Neural cell (in vitro differentiated cells): ENCODE results near the gene PAOX. TPM values are rescaled to one million over a fixed set of nuclear protein-coding genes. Genes with fewer than 3 reads are reported as not detected.

Experiments used
- H2AFZ ChIP-seq: fragments of 200-600, 300-800 bp; sonication (generic), shearing (Covaris generic); 2 replicates; pipeline ENCODE4 v1.6.0; 2014; ENCODE audit warnings: low read depth, mild to moderate bottlenecking, antibody characterized with exemption, low read length, moderate library complexity
- H3F3A ChIP-seq: fragments of 200-600 bp; shearing (Covaris generic); 2 replicates; pipeline ENCODE4 v1.6.1; 2016; ENCODE audit warnings: mild to moderate bottlenecking, moderate library complexity, mixed read lengths, antibody characterized with exemption, low read length; ENCODE audit not compliant: insufficient read depth, poor library complexity, severe bottlenecking
- H3K27ac ChIP-seq: fragments of 200-600, 300-800 bp; sonication (generic), shearing (Covaris generic); 2 replicates; pipeline ENCODE4 v1.5.1; 2014; ENCODE audit warnings: mild to moderate bottlenecking, low read length, moderate library complexity
- H3K27me3 ChIP-seq: fragments of 300-800, 200-600 bp; sonication (generic), shearing (Covaris generic); 2 replicates; pipeline ENCODE4 v1.6.0; 2014; ENCODE audit warnings: mild to moderate bottlenecking, low read depth, low read length, moderate library complexity; ENCODE audit not compliant: insufficient read depth
- H3K36me3 ChIP-seq: fragments of 300-800, 200-600 bp; sonication (generic), shearing (Covaris generic); 2 replicates; pipeline ENCODE4 v1.5.1; 2014; ENCODE audit warnings: mild to moderate bottlenecking, antibody characterized with exemption, low read length, moderate library complexity; ENCODE audit not compliant: insufficient read depth
- H3K4me2 ChIP-seq: fragments of 300-800, 200-600 bp; sonication (generic), shearing (Covaris generic); 2 replicates; pipeline ENCODE4 v1.6.0; 2014; ENCODE audit warnings: mild to moderate bottlenecking, low read length
- H3K4me3 ChIP-seq: fragments of 300-800, 200-600 bp; sonication (generic), shearing (Covaris generic); 2 replicates; pipeline ENCODE4 v1.5.1; 2014; ENCODE audit warnings: mild to moderate bottlenecking, low read length, moderate library complexity
- H3K79me2 ChIP-seq: fragments of 200-600 bp; shearing (Covaris generic); replicated peaks from 2 replicates; pipeline ENCODE4 v1.6.0; 2014; ENCODE audit warnings: mild to moderate bottlenecking, low read length, moderate library complexity; ENCODE audit not compliant: insufficient read depth
- H3K9ac ChIP-seq: fragments of 300-800, 200-600 bp; sonication (generic), shearing (Covaris generic); 2 replicates; pipeline ENCODE4 v1.6.1; 2016; ENCODE audit warnings: mild to moderate bottlenecking, low read length, mixed read lengths
- H3K9me2 ChIP-seq: fragments of 200-600 bp; shearing (Covaris generic); 2 replicates; pipeline ENCODE4 v1.6.1; 2016; ENCODE audit warnings: mild to moderate bottlenecking, low read length, mixed read lengths; ENCODE audit not compliant: insufficient read depth
- H3K9me3 ChIP-seq: fragments of 200-600, 300-800 bp; sonication (generic), shearing (Covaris generic); 2 replicates; pipeline ENCODE4 v1.6.1; 2016; ENCODE audit warnings: mild to moderate bottlenecking, mixed run types, low read length, moderate library complexity, mixed read lengths
- H4K20me1 ChIP-seq: fragments of 200-600 bp; shearing (Covaris generic); 2 replicates; pipeline ENCODE4 v1.6.1; 2016; ENCODE audit warnings: mild to moderate bottlenecking, mixed run types; ENCODE audit not compliant: insufficient read depth
- CTCF ChIP-seq: fragments of 450-650 bp; IDR thresholded peaks from 2 replicates; pipeline ENCODE4 v1.5.1; 2014; ENCODE audit warnings: antibody characterized with exemption, mild to moderate bottlenecking, moderate library complexity; ENCODE audit not compliant: poor library complexity, severe bottlenecking
- EP300 ChIP-seq: fragments of 450-650 bp; conservative IDR thresholded peaks from 2 replicates; pipeline ENCODE4 v1.6.1; 2014; ENCODE audit warnings: antibody characterized with exemption, mild to moderate bottlenecking, moderate library complexity; ENCODE audit not compliant: poor library complexity, severe bottlenecking
- EZH2 ChIP-seq: fragments of 200-600, 300-800 bp; shearing (Covaris generic), sonication (generic); IDR thresholded peaks from 2 replicates; pipeline ENCODE4 v1.6.1; 2014; ENCODE audit warnings: antibody characterized with exemption, low read length, borderline replicate concordance, mild to moderate bottlenecking; ENCODE audit not compliant: insufficient read depth, poor library complexity, severe bottlenecking
- MXI1 ChIP-seq: fragments of 450-650 bp; conservative IDR thresholded peaks from 2 replicates; pipeline ENCODE4 v1.6.1; 2014; ENCODE audit warnings: antibody characterized with exemption, mild to moderate bottlenecking; ENCODE audit not compliant: poor library complexity, severe bottlenecking
- POLR2AphosphoS5 ChIP-seq: IDR thresholded peaks from 2 replicates; pipeline ENCODE4 v1.6.1; 2012
- RAD21 ChIP-seq: fragments of 450-650 bp; conservative IDR thresholded peaks from 2 replicates; pipeline ENCODE4 v1.6.1; 2014; ENCODE audit warnings: antibody characterized with exemption, mild to moderate bottlenecking, moderate library complexity
- REST ChIP-seq: IDR thresholded peaks from 2 replicates; pipeline ENCODE4 v1.6.1; 2012; ENCODE audit warnings: borderline replicate concordance
- SMC3 ChIP-seq: fragments of 450-650 bp; conservative IDR thresholded peaks from 2 replicates; pipeline ENCODE4 v1.6.1; 2014; ENCODE audit warnings: antibody characterized with exemption, mild to moderate bottlenecking, moderate library complexity; ENCODE audit not compliant: poor library complexity
- TAF1 ChIP-seq: IDR thresholded peaks from 2 replicates; pipeline ENCODE4 v1.6.1; 2012; ENCODE audit warnings: low read depth
- polyA plus RNA-seq: library from polyadenylated mRNA; depleted of rRNA; stranded (reverse); fragments of >200 nt; gene quantifications from 2 replicates; pipeline ENCODE4 v1.2.3, GENCODE V29; 2014

Gene PAOX
- polyA plus RNA-seq, 1 donor from 2014 or later: 3.0 TPM

- Histone ChIP-seq H3K9me3 (no peaks in the 10 kb centered on the region), H3K79me2 (no peaks in the 10 kb centered on the region), H3K9ac (no peak overlapping the region), H3K4me2 (no peak overlapping the region), H3K4me3 (no peak overlapping the region), H3K27me3 (no peaks in the 10 kb centered on the region), H3F3A (no peaks in the 10 kb centered on the region), H2AFZ (no peak overlapping the region), H3K27ac (no peak overlapping the region), H4K20me1 (no peaks in the 10 kb centered on the region), H3K36me3 (no peaks in the 10 kb centered on the region), H3K9me2 (no peaks in the 10 kb centered on the region)
- no peak for TF ChIP-seq EZH2
These were observed 41.5 kb downstream of the PAOX start for GRCh38 chr10:133420579-133420978.

- Histone ChIP-seq H4K20me1 (no peaks in the 10 kb centered on the region), H3K9ac (no peak overlapping the region), H3K9me3 (no peaks in the 10 kb centered on the region), H3K36me3 (no peaks in the 10 kb centered on the region), H2AFZ (no peak overlapping the region), H3K27me3 (no peaks in the 10 kb centered on the region), H3K79me2 (no peaks in the 10 kb centered on the region), H3K4me2 (no peak overlapping the region), H3K9me2 (no peaks in the 10 kb centered on the region), H3F3A (no peaks in the 10 kb centered on the region), H3K27ac (no peak overlapping the region), H3K4me3 (no peak overlapping the region)
- TF ChIP-seq SMC3: no peak
- TF ChIP-seq CTCF: no peak
- no peak for TF ChIP-seq EP300
These were observed 42.5 kb downstream of the PAOX start for GRCh38 chr10:133421336-133422222.

GRCh38 chr10:133422223-133422806, 43.3 kb downstream of the PAOX start:
- no peaks in the 10 kb centered on the region for H3K79me2 ChIP-seq
- H3K9me3 ChIP-seq: no peaks in the 10 kb centered on the region
- no peak overlapping the region for H3K4me2 ChIP-seq
- no peaks in the 10 kb centered on the region for H3F3A ChIP-seq
- no peak overlapping the region for H2AFZ ChIP-seq
- no peak overlapping the region for H3K27ac ChIP-seq
- H4K20me1 ChIP-seq: no peaks in the 10 kb centered on the region
- H3K4me3 ChIP-seq: no peak overlapping the region
- no peaks in the 10 kb centered on the region for H3K27me3 ChIP-seq
- no peaks in the 10 kb centered on the region for H3K9me2 ChIP-seq
- no peak for TF ChIP-seq POLR2AphosphoS5
- TF ChIP-seq RAD21: no peak
- no peak for TF ChIP-seq SMC3
- TF ChIP-seq EZH2: no peak
- no peak for TF ChIP-seq CTCF
- TF ChIP-seq TAF1: no peak
- TF ChIP-seq MXI1: no peak
- no peak for TF ChIP-seq REST
- TF ChIP-seq EP300: no peak
- no peak overlapping the region for H3K9ac ChIP-seq
- H3K36me3 ChIP-seq: no peaks in the 10 kb centered on the region
